PC-3 (cell line): ENCODE data around the gene ZNF236.

Experiments used
- EZH2 ChIP-seq: fragments of 300-600 bp; sonication (generic); IDR thresholded peaks from one replicate; pipeline ENCODE4 v1.6.1; 2017; ENCODE audit warnings: antibody characterized with exemption, mild to moderate bottlenecking, low read length; ENCODE audit not compliant: unreplicated experiment
- EZH2phosphoT487 ChIP-seq: fragments of 300-600 bp; sonication (generic); IDR thresholded peaks from 2 replicates; pipeline ENCODE4 v1.6.1; 2018; ENCODE audit warnings: mild to moderate bottlenecking, antibody characterized with exemption, low read length, borderline replicate concordance
- TF ChIP-seq, protein P1 (sequence below): fragments of 300-600 bp; sonication (generic); conservative IDR thresholded peaks from 2 replicates; pipeline ENCODE4 v1.5.1; 2017; ENCODE audit warnings: antibody characterized with exemption, low read depth, mild to moderate bottlenecking, low read length

DNA sequence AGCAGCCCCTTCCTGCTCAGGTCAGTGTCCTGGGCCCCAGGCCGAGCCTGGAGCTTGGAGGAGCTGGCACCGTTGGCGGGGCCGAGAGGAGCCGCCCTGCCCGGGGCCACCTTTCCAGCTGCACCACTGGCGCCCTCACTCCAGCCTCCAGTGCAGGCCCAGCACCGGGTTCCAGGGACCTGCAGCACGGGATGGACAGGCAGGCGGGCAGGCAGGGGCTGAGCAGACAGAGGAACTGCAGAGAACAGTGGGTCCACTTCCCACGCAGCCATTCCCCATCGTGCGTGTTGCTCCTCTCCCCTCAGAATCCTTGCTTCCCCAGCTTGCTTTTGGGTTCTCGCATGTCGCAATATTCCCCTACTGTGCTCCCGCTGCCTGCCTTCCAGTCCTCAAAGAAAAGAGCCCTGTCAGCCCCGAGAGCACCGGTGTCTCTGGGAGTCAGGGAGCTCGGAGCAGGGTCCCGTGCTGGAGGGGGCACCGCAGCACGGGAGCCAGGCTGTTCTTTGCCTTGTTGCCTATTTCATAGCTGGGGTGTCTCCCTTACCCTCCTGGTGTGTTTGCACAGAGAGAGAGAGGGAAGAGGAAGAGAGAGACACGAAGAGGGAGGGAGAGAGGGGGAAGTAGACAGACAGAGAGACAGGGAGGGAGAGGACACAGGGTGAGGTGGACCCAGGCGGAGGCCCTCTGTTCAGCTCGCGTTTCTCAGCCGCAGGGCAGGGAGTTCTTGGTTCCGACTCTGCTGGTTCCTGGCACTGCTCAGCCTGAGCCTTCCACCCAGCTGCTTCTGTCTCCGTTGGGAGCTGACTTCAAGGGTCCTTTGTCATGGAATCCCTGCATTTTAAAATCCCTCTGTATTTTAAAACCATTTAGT lies 184.2 kb downstream of the ZNF236 start:
- TF ChIP-seq, protein P1, sequence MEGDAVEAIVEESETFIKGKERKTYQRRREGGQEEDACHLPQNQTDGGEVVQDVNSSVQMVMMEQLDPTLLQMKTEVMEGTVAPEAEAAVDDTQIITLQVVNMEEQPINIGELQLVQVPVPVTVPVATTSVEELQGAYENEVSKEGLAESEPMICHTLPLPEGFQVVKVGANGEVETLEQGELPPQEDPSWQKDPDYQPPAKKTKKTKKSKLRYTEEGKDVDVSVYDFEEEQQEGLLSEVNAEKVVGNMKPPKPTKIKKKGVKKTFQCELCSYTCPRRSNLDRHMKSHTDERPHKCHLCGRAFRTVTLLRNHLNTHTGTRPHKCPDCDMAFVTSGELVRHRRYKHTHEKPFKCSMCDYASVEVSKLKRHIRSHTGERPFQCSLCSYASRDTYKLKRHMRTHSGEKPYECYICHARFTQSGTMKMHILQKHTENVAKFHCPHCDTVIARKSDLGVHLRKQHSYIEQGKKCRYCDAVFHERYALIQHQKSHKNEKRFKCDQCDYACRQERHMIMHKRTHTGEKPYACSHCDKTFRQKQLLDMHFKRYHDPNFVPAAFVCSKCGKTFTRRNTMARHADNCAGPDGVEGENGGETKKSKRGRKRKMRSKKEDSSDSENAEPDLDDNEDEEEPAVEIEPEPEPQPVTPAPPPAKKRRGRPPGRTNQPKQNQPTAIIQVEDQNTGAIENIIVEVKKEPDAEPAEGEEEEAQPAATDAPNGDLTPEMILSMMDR = no peak
- TF ChIP-seq EZH2 (no peak), EZH2phosphoT487 (no peak)
